Uterus (tissue), 2 donors: ENCODE data around the gene NUDT4.

Experiments
- CTCF ChIP-seq, 4 experiments: fragments of 200-600 bp in 2 of 4; fragments of 450-650 bp in 2 of 4; sonication (generic) in 2 of 4; IDR thresholded peaks; one replicate each; pipeline ENCODE4 v1.5.1; 2016 to 2019; ENCODE audit warnings: antibody characterized with exemption in 4 of 4, mild to moderate bottlenecking in 2 of 4, moderate library complexity in 1 of 4
- POLR2A ChIP-seq, 2 donors: fragments of 450-650 bp; IDR thresholded peaks; one replicate each; pipeline ENCODE4 v1.6.1; 2016; ENCODE audit warnings: antibody characterized with exemption in 2 of 2, mild to moderate bottlenecking in 1 of 2, moderate library complexity in 1 of 2

- TF ChIP-seq CTCF (IDR thresholded peaks at IDR 0.05) (no peak), POLR2A (IDR thresholded peaks at IDR 0.05) (no peak)
These were observed 30.5 kb upstream of the NUDT4 start for GRCh38 chr12:93347054-93347785.
